H1 (cell line): ENCODE measurements around the gene SLC2A13.

Experiments used
- RAD21 ChIP-seq, 2 experiments: IDR thresholded peaks in 1 of 2; conservative IDR thresholded peaks in 1 of 2; 2 replicates each; pipeline ENCODE4 v1.6.1; 2011; ENCODE audit warnings: low read depth in 2 of 2, low read length in 2 of 2, improper control_type of control experiment in 1 of 2, inconsistent platforms in 1 of 2, mild to moderate bottlenecking in 1 of 2, moderate library complexity in 1 of 2
- TF ChIP-seq, protein P1 (sequence below), 3 experiments: IDR thresholded peaks; 1 replicate in 2 of 3; 2 replicates in 1 of 3; pipeline versions ENCODE4 v1.5.1 to v1.6.1; 2011; ENCODE audit warnings: low read length in 3 of 3, mild to moderate bottlenecking in 3 of 3, inconsistent platforms in 2 of 3, low read depth in 1 of 3, moderate library complexity in 1 of 3; ENCODE audit not compliant: insufficient read depth in 1 of 3; ENCODE audit errors: control extremely low read depth in 1 of 3

DNA sequence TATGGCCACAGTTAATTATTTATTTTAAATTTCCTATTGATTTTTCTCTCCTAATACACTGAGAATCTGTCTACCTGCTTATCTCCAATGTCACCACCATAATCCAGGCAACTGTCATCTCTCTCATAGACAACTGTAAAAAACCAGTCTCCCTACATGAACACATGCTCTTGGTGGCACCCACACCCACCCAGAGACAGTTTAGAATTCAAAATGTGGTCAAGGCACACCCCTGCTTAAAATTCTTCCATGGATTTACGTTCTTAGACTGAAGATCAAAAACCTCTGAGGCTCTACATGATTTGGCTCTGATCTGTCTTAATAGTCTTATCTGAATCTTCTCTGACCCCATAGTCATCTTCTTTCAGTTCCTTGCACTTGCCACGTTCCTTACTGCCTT lies 245.2 kb downstream of the SLC2A13 start:
- TF ChIP-seq, protein P1, sequence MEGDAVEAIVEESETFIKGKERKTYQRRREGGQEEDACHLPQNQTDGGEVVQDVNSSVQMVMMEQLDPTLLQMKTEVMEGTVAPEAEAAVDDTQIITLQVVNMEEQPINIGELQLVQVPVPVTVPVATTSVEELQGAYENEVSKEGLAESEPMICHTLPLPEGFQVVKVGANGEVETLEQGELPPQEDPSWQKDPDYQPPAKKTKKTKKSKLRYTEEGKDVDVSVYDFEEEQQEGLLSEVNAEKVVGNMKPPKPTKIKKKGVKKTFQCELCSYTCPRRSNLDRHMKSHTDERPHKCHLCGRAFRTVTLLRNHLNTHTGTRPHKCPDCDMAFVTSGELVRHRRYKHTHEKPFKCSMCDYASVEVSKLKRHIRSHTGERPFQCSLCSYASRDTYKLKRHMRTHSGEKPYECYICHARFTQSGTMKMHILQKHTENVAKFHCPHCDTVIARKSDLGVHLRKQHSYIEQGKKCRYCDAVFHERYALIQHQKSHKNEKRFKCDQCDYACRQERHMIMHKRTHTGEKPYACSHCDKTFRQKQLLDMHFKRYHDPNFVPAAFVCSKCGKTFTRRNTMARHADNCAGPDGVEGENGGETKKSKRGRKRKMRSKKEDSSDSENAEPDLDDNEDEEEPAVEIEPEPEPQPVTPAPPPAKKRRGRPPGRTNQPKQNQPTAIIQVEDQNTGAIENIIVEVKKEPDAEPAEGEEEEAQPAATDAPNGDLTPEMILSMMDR (IDR thresholded peaks at IDR 0.05; ENCODE audit: control extremely low read depth in 1 of 3, insufficient read depth in 1 of 3, low read depth in 1 of 3, low read length in 3 of 3): no peak
- TF ChIP-seq RAD21 (IDR thresholded peaks at IDR 0.05 in 1 of 2, conservative IDR thresholded peaks at IDR 0.05 in 1 of 2; ENCODE audit: low read depth in 2 of 2, low read length in 2 of 2): no peak
